NCI-H187 treated with DMSO at 0.1 percent for 48 hours (cell line): ENCODE measurements around the gene TDRD15.
"Not testable (repeated sequence)": the region's sequence is repeated elsewhere in the genome, so short reads cannot be mapped to it uniquely, and the experiment has no call there.

ENCODE experiments used
- DNase-seq: peaks from one replicate; lab custom pipeline; 2025; lab: John Stamatoyannopoulos, UW

The TDRD15 gene

DNA sequence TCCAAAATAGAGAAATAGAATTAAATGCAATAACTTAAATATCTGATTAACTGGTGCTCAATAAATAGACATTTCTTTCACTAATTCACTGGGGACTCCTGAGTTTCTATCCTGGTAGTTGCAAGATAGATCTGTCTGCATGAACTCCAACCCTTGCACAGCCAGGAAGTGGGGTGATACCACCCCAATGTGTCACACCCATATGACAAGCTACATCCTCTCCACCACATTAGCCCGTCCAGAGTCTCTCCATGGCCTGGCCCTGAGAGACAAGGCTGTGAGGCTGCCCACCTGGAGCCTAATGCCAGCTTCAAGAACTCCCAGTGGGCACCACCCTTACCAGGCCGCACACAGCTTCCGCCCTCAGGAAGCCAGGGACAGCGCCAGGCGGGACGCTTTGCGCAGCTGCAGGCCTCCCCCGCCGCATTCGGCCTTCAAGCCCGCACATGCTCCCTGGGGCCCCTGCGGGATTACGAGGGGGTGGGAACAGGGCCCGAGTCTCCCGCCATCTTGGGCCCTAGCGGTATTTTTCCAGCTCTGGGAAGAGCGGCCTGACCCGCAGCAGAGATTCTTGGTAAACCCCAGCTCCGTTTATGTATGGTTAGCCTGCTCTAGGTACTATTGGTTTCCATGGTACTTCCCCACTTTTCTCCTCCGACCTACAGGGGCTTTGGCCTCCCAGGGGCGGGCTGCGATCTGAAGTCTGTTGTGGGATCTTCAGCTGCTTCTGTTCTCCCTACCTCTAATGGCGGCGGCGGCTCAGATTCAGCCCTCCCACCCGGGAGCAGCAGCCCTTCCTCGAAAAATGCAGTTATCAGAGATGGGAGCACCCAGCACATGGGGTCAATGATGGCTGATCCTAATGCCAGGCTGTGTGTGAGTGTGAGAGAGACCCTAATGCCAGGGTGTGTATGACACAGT, at the start of gene TDRD15:
TDRD15 (plus strand) TSS at position 496 of the 921 bp plus-strand sequence. CDS start 13,500 bp downstream, outside the sequence.
- no peak for DNase-seq

DNA sequence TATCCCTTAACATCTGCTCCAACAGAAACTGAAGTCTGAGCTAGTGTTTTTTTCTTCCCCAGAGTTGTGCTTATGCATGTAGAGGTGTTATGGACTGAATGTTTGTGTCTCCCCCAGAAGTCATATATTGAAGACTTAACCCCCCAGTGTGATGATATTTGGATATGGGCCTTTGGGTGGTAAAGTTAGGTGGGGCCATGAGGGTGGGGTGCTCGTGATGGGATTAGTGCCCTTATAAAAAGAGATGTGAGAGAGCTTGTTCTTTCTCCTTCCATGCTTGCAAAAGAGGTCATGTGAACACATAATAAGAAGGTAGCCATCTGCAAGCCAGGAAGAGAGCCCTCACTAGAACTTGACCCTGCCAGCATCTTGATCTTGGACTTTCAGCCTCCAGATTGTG, 45.5 kb upstream of the TDRD15 start:
- no peak for DNase-seq

- DNase-seq, result no peak
Observed at GRCh38 chr2:21083482-21083881, 40.3 kb upstream of the TDRD15 start.

DNA sequence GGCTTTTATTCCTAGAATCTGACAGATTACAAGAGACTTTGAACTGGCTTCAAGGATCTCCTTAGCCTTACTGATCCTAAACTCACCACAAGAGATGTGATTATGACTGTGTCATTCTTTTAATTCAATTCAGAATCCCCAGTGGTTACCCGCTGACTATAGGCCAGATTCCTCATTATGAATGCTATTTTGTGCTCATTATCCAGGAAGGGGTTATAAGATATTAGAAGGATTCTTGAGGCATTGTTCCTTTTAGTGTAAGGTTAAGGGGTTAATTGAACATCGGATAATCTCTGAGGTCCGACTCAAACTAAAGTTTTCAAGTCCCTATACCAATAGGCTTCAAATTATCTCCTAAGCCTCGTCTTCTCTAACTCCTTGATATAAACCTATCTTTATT, 39.4 kb upstream of the TDRD15 start:
- DNase-seq, result no peak

DNA sequence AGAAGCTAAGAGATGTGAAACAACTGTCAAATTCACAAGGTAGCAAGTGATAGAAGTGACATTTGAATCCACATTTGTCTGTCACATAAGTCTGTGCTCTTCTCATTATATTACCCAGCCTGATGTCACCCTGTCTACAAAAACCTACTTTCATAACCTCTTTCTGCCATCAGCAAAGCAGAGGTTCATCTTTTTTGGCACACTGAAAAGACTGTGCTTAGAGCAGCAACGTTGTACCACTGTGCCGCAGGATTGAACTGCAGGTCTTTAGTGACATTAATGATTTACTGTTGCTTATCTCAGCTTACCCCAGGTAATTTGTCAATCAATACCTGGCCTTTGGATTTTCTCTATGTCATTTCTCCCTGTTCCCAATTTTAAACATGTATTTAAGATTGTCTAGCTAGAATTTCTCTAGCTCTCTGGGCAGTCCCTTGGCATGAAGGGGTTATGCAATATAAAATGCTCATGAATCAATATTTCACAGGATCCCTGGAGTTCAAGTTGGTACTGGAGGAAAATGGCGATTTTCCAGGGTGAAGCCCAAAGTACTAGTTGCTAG, 31.4 kb upstream of the TDRD15 start:
- no peak for DNase-seq

DNA sequence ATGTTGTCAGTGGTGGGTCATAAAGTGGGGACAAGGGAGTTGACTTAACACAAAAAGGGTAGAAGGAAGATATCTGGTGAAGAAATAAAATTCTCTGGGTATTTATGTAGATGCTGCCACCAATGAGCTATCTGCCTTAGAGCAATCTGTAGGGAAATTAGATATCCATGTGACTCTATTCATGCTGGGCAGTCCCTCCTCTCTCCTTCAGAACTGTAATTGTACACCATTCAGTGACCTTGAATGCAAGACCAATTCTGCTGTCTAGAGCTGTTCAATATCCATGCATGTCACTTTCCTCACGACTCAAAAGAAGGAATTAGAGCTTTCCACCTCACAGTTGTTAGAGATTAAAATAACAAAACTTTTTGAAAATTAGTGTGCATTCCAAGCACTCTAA, 28.6 kb upstream of the TDRD15 start:
- no peak for DNase-seq

- no peak for DNase-seq
Observed at GRCh38 chr2:21095714-21096113, 28.1 kb upstream of the TDRD15 start.

DNA sequence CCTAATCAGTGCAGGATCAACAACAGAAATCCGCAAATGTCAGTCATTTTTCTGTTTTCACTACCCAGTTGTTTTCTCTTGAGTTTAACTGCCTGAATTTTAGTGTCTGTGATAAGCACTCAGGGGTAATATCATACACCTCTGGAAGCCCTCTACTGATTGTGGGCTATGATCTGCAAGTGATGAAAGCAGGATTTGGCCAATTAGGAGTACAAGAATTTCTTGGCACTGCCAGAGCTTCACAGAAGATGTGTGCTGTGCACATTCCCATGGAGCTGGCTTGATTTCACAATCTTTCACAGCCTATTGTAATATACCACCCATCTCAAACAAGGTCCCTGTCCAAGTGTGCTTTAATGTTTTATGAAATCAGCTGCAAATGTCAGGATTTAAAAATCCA, 27.3 kb upstream of the TDRD15 start:
- no peak for DNase-seq

GRCh38 chr2:21097331-21097730, 26.4 kb upstream of the TDRD15 start:
- DNase-seq, result no peak

GRCh38 chr2:21098294-21098693, 25.5 kb upstream of the TDRD15 start:
- DNase-seq, result no peak

- no peak for DNase-seq
Observed at GRCh38 chr2:21099281-21099907, 24.4 kb upstream of the TDRD15 start.

DNA sequence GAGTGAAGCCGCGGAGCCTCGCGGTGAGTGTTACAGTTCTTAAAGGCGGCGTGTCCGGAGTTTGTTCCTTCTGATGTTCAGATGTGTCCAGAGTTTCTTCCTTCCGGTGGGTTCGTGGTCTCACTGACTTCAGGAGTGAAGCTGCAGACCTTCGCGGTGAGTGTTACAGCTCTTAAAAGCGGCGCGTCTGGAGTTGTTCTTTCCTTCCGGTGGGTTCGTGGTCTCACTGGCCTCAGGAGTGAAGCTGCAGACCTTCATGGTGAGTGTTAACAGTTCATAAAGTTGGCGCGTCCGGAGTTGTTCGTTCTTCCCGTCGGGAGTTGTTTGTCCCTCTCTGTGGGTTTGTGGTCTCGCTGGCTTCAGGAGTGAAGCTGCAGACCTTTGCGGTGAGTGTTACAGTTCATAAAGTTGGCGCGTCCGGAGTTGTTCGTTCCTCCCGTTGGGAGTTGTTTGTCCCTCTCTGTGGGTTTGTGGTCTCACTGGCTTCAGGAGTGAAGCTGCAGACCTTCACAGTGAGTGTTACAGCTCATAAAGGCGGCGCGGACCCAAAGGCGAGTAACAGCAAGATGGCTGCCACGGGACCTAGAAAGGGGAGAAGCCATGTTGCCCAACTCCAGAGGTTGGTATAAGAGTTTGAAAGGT, 22.1 kb upstream of the TDRD15 start:
- DNase-seq, result not testable (repeated sequence)

DNA sequence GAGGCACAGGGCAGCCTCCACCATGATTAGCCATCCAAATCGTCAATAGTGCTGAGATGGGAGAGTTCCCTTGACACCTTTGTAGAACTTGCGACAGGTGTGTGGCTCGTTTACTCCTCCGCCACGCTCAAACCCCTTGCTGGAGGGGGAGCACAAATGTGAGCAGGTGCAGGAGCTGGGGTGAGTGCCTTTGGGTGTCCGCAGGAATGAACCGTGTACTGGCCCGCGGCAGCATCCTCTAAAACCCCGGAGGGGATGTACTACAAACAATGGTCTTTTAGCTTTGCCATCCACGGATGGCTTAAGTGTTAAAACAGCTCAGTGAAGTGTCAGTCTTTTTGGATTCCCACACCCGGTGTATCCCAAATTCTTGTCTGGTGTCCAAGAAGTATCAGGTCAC, 21.4 kb upstream of the TDRD15 start:
- DNase-seq, result no peak

GRCh38 chr2:21103274-21103891, 20.4 kb upstream of the TDRD15 start:
- DNase-seq, result no peak

DNA sequence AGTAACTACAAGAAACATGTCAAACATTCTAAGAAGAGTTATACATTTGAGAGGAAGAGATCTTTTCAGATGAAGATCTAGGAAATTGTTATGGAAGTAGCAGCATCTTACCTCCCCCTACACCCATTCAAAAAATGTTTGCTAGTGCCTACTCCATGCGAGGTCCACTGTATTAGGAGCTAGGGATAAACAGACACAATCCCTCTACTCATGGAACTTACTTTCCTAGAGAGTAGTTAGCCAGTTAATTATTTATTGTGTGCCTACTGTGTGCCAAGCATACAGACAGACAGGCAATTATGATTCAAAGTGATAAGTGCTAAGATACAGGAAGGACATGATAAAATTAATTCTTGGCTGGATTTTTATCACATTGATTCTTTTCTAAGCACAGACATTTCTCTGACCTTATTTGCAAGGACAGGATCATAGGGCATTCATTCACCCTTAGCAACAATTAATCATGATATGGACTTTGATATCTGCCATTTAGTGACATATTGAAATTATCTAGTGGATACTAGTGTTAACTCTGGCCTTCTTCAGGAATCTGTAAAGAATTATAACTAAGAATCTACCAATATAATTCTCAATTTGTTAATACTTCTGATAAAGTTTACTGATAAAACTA, 19.6 kb upstream of the TDRD15 start:
- no peak for DNase-seq

GRCh38 chr2:21111012-21111411, 12.8 kb upstream of the TDRD15 start:
- DNase-seq, result no peak

DNA sequence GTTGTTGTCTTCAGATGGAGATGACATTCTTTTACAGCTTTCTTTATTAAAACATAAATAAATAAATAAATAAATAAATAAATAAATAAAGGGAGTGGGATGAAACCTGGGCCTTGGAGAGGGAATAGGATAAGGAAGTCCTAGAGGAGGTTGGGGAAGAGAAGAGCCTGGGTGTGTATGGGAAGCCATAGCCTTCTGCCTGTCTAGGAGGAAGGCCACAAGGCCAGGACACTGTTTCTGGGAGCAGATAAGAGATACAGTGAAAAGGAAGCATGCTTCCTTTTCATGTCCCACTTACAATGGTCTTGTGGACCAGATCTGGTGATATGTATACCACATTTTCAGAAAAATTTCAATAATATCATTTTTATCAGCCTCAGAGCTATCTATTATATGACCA, 6.1 kb upstream of the TDRD15 start:
- no peak for DNase-seq

- no peak for DNase-seq
Observed at GRCh38 chr2:21118302-21118920, 5.4 kb upstream of the TDRD15 start.

DNA sequence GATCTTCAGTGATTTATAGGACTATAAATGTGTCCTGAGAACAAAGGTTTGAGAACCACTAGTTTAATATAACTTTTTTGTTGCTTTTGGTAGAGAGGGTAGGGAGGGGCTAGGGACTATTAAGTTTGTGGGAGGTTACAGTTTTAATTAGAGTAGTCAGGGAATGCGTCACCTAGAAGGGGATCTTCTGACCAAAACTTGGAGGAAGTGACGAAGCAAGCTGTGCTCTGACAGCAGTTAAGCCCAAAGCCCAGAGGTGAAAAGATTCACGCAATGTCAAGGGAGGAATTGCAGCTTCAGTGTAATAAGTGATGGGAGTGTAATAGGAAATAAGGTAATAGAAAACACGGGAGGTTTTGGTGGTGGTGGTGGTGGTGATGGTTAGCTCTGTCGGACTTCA, 8.1 kb downstream of the TDRD15 start:
- no peak for DNase-seq

GRCh38 chr2:21135585-21135984, 11.8 kb downstream of the TDRD15 start:
- no peak for DNase-seq

GRCh38 chr2:21142149-21142548, 18.4 kb downstream of the TDRD15 start:
- no peak for DNase-seq
